Tibial nerve (tissue), 4 donors: ENCODE data around the gene DNAJC15. TPM values are rescaled to one million over a fixed set of nuclear protein-coding genes. Genes with fewer than 3 reads are reported as not detected.

ENCODE experiments used
- DNase-seq, 2 donors: peaks; one replicate each; pipeline ENCODE4 v3.0.0-alpha.2; 2019; ENCODE audit warnings: low spot score in 2 of 2
- H3K27ac ChIP-seq, 4 donors: fragments of 200-600 bp; sonication (generic) in 3 of 4; one replicate each; pipeline ENCODE4 v1.5.1; 2017 to 2019; ENCODE audit warnings: mild to moderate bottlenecking in 1 of 4
- H3K27me3 ChIP-seq, 2 donors: fragments of 200-600 bp; sonication (generic) in 1 of 2; one replicate each; pipeline versions ENCODE4 v1.5.1 to v1.6.0; 2017 to 2019
- H3K36me3 ChIP-seq, 3 donors: fragments of 200-600 bp; sonication (generic); one replicate each; pipeline ENCODE4 v1.5.1; 2018 to 2019
- H3K4me1 ChIP-seq, 4 donors: fragments of 200-600 bp; sonication (generic) in 3 of 4; one replicate each; pipeline ENCODE4 v1.5.1; 2017 to 2019
- H3K4me3 ChIP-seq, 4 donors: fragments of 200-600 bp; sonication (generic) in 3 of 4; one replicate each; pipeline ENCODE4 v1.5.1; 2017 to 2019; ENCODE audit warnings: mild to moderate bottlenecking in 1 of 4, moderate library complexity in 1 of 4
- H3K9me3 ChIP-seq, 4 donors: fragments of 200-600 bp; sonication (generic) in 3 of 4; one replicate each; pipeline ENCODE4 v1.5.1; 2017 to 2019
- CTCF ChIP-seq, 5 experiments: fragments of 200-600 bp in 3 of 5; fragments of 450-650 bp in 2 of 5; sonication (generic) in 3 of 5; IDR thresholded peaks; one replicate each; pipeline ENCODE4 v1.5.1; 2016 to 2019; ENCODE audit warnings: antibody characterized with exemption in 5 of 5, mild to moderate bottlenecking in 3 of 5, moderate library complexity in 2 of 5
- EP300 ChIP-seq, 2 donors: sonication (generic); formaldehyde crosslinking; IDR thresholded peaks; one replicate each; pipeline ENCODE4 v1.6.1; 2017; ENCODE audit warnings: antibody characterized with exemption in 2 of 2, mild to moderate bottlenecking in 1 of 2
- POLR2A ChIP-seq, 2 donors: fragments of 450-650 bp; IDR thresholded peaks; one replicate each; pipeline ENCODE4 v1.6.1; 2017; ENCODE audit warnings: antibody characterized with exemption in 2 of 2, mild to moderate bottlenecking in 2 of 2, moderate library complexity in 2 of 2
- WGBS, 2 donors: methylation state at CpG; one replicate each; pipeline ENCODE4 v1.1.5; 2018; 5-methylcytosine and 5-hydroxymethylcytosine counted together
- total RNA-seq, 4 donors: library from RNA; depleted of rRNA; stranded (reverse); fragments of >200 nt; gene quantifications; one replicate each; pipeline ENCODE4 v1.1.0, GENCODE V29; 2016

DNAJC15 gene
- total RNA-seq, 4 donors from 2014 or later: 3.7 to 9.2 (median 5.7) TPM

GRCh38 chr13:43078399-43078798 is 55.0 kb downstream of the DNAJC15 start:
- 73 to 75% methylated on average over 4 of the region's 4 CpGs for WGBS, 2 donors
- Histone ChIP-seq H3K27ac (no peak overlapping the region), H3K36me3 (peaks cover 0 to 21% (median 0%) of the 10 kb centered on the region in 3 donors), H3K4me3 (no peak overlapping the region), H3K4me1 (peaks cover 0 to 25% (median 0%) of the 10 kb centered on the region in 4 donors), H3K9me3 (no peaks in the 10 kb centered on the region), H3K27me3 (no peaks in the 10 kb centered on the region)
- TF ChIP-seq POLR2A (IDR thresholded peaks at IDR 0.05) (no peak), EP300 (IDR thresholded peaks at IDR 0.05) (no peak), CTCF (IDR thresholded peaks at IDR 0.05) (no peak)
- no peak for DNase-seq

GRCh38 chr13:43079392-43079931 is 56.1 kb downstream of the DNAJC15 start:
- TF ChIP-seq CTCF (IDR thresholded peaks at IDR 0.05) (no peak), POLR2A (IDR thresholded peaks at IDR 0.05) (no peak), EP300 (IDR thresholded peaks at IDR 0.05) (no peak)
- Histone ChIP-seq H3K9me3 (no peaks in the 10 kb centered on the region), H3K36me3 (peaks cover 0 to 21% (median 0%) of the 10 kb centered on the region in 3 donors), H3K27ac (no peak overlapping the region), H3K4me3 (no peak overlapping the region), H3K27me3 (no peaks in the 10 kb centered on the region), H3K4me1 (peaks cover 0 to 25% (median 0%) of the 10 kb centered on the region in 4 donors)
- no peak for DNase-seq
- WGBS, 2 donors: 82 to 92% methylated on average over 2 of the region's 2 CpGs

GRCh38 chr13:43080199-43080598 is 56.8 kb downstream of the DNAJC15 start:
- Histone ChIP-seq H3K27me3 (no peaks in the 10 kb centered on the region), H3K4me1 (peaks cover 0 to 22% (median 0%) of the 10 kb centered on the region in 4 donors), H3K27ac (no peak overlapping the region), H3K9me3 (no peaks in the 10 kb centered on the region), H3K4me3 (no peak overlapping the region), H3K36me3 (peaks cover 0 to 21% (median 0%) of the 10 kb centered on the region in 3 donors)
- TF ChIP-seq EP300 (IDR thresholded peaks at IDR 0.05) (no peak), POLR2A (IDR thresholded peaks at IDR 0.05) (no peak), CTCF (IDR thresholded peaks at IDR 0.05) (no peak)
- WGBS, 2 donors: 96 to 98% methylated on average over 3 of the region's 3 CpGs
- DNase-seq: no peak

GRCh38 chr13:43081866-43082265 is 58.5 kb downstream of the DNAJC15 start:
- WGBS, 2 donors: 91 to 96% methylated on average over 2 of the region's 2 CpGs
- Histone ChIP-seq H3K4me1 (peaks cover 0 to 18% (median 0%) of the 10 kb centered on the region in 4 donors), H3K36me3 (peaks cover 0 to 21% (median 0%) of the 10 kb centered on the region in 3 donors), H3K4me3 (no peak overlapping the region), H3K9me3 (no peaks in the 10 kb centered on the region), H3K27me3 (no peaks in the 10 kb centered on the region), H3K27ac (no peak overlapping the region)
- TF ChIP-seq EP300 (IDR thresholded peaks at IDR 0.05) (no peak), CTCF (IDR thresholded peaks at IDR 0.05) (no peak), POLR2A (IDR thresholded peaks at IDR 0.05) (no peak)
- no peak for DNase-seq

- Histone ChIP-seq H3K9me3 (no peaks in the 10 kb centered on the region), H3K4me3 (no peak overlapping the region), H3K27me3 (no peaks in the 10 kb centered on the region), H3K27ac (no peak overlapping the region), H3K36me3 (peaks cover 0 to 21% (median 0%) of the 10 kb centered on the region in 3 donors), H3K4me1 (peaks cover 0 to 8% (median 0%) of the 10 kb centered on the region in 4 donors)
- no peak for TF ChIP-seq CTCF (IDR thresholded peaks at IDR 0.05)
- DNase-seq: no peak
Measured at GRCh38 chr13:43083750-43084149, 60.4 kb downstream of the DNAJC15 start.
